GM18861 (cell line): Measurements from ENCODE around the gene LPAR6.

ENCODE experiments used
- ATAC-seq: cut with Tn5 transposase; IDR thresholded peaks from one replicate; pipeline ENCODE4 v1.9.1; 2021; ENCODE audit not compliant: unreplicated experiment

Gene LPAR6

GRCh38 chr13:48415516-48415915, 2.6 kb upstream of the LPAR6 start:
- no peak for ATAC-seq

GRCh38 chr13:48414501-48414900, 1.6 kb upstream of the LPAR6 start:
- no peak for ATAC-seq

GRCh38 chr13:48411841-48412531, 927 bp downstream of the LPAR6 start:
- no peak for ATAC-seq

DNA sequence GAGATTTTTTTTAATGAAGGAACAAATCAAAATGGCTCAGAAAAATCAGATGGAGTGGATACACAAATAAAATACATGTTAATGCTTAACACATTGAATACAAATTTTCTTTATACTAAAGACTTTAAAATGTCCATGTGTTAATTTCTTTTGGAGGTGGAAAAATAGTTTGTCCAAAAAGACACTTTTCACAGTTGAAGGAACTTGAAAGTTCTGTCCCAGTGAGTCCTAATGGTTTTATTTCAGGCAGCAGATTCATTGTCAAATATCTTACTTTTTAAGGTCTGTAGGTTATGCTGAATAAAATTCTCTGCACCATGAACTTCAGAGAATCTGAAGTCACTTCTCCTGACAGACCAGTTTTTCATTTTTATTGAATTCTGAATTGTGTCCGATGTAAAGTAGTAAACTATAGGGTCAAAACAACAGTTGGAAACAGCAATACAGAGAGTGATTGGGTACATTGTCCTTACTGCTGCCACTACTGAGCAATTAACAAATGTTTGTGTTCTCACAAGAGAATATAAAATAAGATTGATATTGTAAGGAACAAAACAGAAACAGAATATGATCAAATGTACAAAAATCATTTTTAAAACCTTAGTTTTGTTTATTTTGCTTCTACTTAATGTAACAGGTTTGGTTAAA, 1.6 kb downstream of the LPAR6 start:
- ATAC-seq = no peak

- ATAC-seq = no peak
Measured at GRCh38 chr13:48410199-48410598, 2.7 kb downstream of the LPAR6 start.

GRCh38 chr13:48405875-48406274, 7.0 kb downstream of the LPAR6 start:
- no peak for ATAC-seq

DNA sequence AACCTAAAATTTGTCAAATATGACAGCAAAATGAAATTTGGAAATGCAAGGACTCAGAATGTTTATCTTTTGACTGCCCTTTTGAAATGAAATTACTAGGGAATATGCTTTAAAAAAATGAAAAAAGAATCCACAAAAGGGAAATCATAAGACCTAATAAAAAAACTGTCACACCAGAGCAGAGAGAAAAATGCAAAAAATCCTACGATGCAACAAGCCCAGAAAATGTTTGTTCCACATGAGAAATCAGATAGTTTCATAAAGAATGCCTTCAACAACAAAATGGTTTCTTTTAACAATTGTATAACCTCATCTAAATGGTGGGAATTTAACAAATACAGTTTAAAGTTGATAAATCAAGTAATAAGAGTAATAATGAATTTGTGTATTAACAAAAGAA, 8.0 kb downstream of the LPAR6 start:
- no peak for ATAC-seq

DNA sequence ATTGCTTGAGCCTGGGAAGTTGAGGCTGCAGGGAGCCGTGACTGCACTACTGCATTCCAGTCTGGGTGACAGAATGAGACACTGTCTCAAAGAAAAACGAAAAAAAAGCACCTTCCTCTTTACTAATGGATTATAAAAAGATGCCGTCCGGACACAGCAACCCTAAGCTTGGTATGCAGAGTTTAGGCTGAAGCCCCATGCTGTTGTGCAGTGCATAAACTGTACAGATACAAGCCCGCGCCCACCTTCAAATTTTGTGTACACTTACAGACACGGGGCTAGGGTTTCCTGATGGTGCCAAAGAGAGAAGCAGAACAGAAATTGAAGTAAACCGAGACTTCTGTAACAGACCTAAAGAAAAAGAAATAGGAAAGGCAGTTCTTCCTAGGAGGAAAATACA, 9.0 kb downstream of the LPAR6 start:
- no peak for ATAC-seq

DNA sequence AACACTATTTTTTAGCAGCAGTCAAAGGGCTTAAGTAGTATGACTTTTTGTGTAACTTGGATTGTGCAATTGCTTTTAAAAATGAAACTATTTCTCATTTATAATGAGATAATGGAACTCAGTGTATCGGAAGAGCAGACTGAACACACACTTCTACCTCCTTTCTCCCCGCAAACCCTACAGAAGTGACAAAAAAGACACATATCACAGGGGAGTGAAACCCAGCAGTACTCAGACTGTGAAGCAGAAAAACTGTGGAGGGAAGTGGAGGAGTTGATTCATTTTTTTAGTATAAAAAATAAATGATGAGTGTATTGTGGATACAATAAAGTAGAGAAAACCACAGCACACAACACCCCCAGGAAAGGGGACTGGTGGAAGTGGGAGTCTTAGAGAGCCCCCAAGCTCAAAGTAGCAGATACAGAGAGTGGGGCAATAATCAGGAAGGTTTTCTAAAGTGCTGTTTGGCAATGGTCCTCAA, 9.7 kb downstream of the LPAR6 start:
- ATAC-seq = no peak

GRCh38 chr13:48402325-48402932, 10.5 kb downstream of the LPAR6 start:
- no peak for ATAC-seq

- ATAC-seq = no peak
Measured at GRCh38 chr13:48401480-48401879, 11.4 kb downstream of the LPAR6 start.

- ATAC-seq = no peak
Measured at GRCh38 chr13:48400850-48401291, 12.0 kb downstream of the LPAR6 start.

GRCh38 chr13:48400090-48400694, 12.7 kb downstream of the LPAR6 start:
- no peak for ATAC-seq

DNA sequence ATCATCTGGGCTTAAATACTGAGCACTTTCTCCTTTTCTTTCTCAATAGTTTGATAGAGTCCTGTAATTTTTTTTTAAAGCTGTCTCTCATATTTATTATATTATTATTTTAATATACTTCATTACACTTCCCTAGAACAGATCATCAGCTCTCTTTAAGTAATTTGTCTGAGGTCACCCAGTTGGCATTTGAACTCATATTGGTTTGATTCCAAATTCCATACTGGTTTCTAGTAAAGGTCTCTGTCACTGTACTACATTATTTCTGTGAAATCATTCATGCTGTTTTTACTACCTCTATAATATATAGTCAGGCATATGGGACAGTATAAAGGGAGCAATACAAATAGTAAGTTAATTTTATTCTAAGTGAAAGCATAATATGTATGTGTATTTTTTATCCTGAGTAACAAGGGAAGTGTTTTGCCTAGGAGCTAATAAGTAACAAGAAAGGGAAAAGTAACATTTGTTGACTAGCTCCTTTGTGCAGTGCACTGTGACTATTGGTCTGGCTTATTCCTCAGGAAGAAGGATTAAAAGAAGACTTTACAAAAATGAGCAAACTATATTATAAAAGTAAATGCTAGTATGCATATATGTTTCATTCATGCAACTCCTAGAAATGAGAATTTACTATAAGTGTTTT, 14.3 kb downstream of the LPAR6 start:
- ATAC-seq = no peak

GRCh38 chr13:48397744-48398143, 15.2 kb downstream of the LPAR6 start:
- no peak for ATAC-seq

- no peak for ATAC-seq
Measured at GRCh38 chr13:48393698-48394085, 19.2 kb downstream of the LPAR6 start.

GRCh38 chr13:48393030-48393697, 19.7 kb downstream of the LPAR6 start:
- no peak for ATAC-seq

- no peak for ATAC-seq
Measured at GRCh38 chr13:48391257-48391656, 21.7 kb downstream of the LPAR6 start.

DNA sequence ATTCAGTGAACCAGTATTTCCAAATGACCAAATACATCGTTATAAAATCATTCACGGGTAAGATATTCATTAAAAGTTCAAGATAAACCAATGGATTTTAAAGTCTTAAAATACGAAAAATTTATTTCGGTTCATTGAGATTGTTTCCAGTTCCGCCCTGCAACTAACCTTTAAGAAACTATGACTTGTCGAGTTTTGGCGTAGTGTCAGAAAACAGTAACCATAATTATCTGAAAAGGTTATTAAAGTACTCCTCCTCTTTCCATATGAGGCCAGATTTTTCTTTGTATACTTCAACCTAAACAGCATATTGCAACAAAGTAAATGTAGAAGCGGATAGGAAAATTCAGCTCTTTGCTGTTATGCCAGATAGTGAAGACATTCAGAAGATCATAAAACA, 26.1 kb downstream of the LPAR6 start:
- no peak for ATAC-seq

DNA sequence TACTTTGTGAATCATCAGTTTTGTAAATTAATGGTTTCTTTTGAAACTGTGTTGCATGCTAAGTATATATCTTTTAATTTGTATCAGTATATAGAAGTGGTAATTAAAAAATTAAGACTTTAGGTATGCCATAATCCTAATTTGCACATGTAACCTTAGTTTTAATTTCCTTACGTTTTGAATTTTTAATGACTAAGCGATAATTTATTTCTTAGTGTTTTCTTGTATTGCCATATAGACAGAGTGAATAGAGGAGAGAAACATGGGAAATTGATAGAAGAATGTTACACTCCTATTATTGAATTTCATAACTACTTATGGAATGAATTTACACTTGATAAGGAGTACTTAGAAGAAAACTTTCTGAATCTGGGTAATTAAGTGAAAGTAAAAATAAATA, 29.5 kb downstream of the LPAR6 start:
- ATAC-seq = no peak

- no peak for ATAC-seq
Measured at GRCh38 chr13:48380581-48380980, 32.3 kb downstream of the LPAR6 start.
